ENCODE measurements around the gene DZIP1L.

The DZIP1L gene

GRCh38 chr3:138066383-138066782 is 49.0 kb downstream of the DZIP1L start:
- no peak for DNase-seq

- DNase-seq: no peak
Observed at GRCh38 chr3:138065949-138066348, 49.5 kb downstream of the DZIP1L start.

GRCh38 chr3:138063416-138063815 is 52.0 kb downstream of the DZIP1L start:
- no peak for DNase-seq

- DNase-seq: no peak
Observed at GRCh38 chr3:138062626-138063025, 52.8 kb downstream of the DZIP1L start.

- no peak for DNase-seq
Observed at GRCh38 chr3:138062037-138062436, 53.4 kb downstream of the DZIP1L start.

- no peak for DNase-seq
Observed at GRCh38 chr3:138060792-138061191, 54.6 kb downstream of the DZIP1L start.

GRCh38 chr3:138059261-138059660 is 56.1 kb downstream of the DZIP1L start:
- no peak for DNase-seq

GRCh38 chr3:138057384-138057783 is 58.0 kb downstream of the DZIP1L start:
- no peak for DNase-seq

GRCh38 chr3:138054057-138054456 is 61.4 kb downstream of the DZIP1L start:
- DNase-seq: no peak

GRCh38 chr3:138051947-138052802 is 63.2 kb downstream of the DZIP1L start:
- no peak for DNase-seq

- no peak for DNase-seq
Observed at GRCh38 chr3:138049157-138049919, 66.1 kb downstream of the DZIP1L start.

GRCh38 chr3:138047596-138048158 is 67.7 kb downstream of the DZIP1L start:
- no peak for DNase-seq

GRCh38 chr3:138046955-138047354 is 68.5 kb downstream of the DZIP1L start:
- DNase-seq: no peak

- no peak for DNase-seq
Observed at GRCh38 chr3:138046085-138046484, 69.3 kb downstream of the DZIP1L start.

- no peak for DNase-seq
Observed at GRCh38 chr3:138043266-138044029, 72.0 kb downstream of the DZIP1L start.

- DNase-seq: no peak
Observed at GRCh38 chr3:138042043-138042442, 73.4 kb downstream of the DZIP1L start.

- no peak for DNase-seq
Observed at GRCh38 chr3:138038725-138039462, 76.5 kb downstream of the DZIP1L start.

GRCh38 chr3:138036572-138036971 is 78.8 kb downstream of the DZIP1L start:
- no peak for DNase-seq

GRCh38 chr3:138034918-138035317 is 80.5 kb downstream of the DZIP1L start:
- no peak for DNase-seq

- no peak for DNase-seq
Observed at GRCh38 chr3:138033202-138033691, 82.2 kb downstream of the DZIP1L start.

GRCh38 chr3:138032567-138032966 is 82.8 kb downstream of the DZIP1L start:
- DNase-seq: no peak

GRCh38 chr3:138031536-138031935 is 83.9 kb downstream of the DZIP1L start:
- DNase-seq: no peak

Data from NCI-H510A (cell line).